B cell (primary cell): ENCODE data around the gene MCF2L. TPM values are rescaled to one million over a fixed set of nuclear protein-coding genes. Genes with fewer than 3 reads are reported as not detected.

Source experiments
- ATAC-seq: fragments of 200-7000 bp; cut with Tn5 transposase; one replicate; pipeline ENCODE4 v1.10.0; 2021; ENCODE audit warnings: low read depth, mild to moderate bottlenecking, moderate number of reproducible peaks, moderate library complexity
- CTCF ChIA-PET: fragments of 350-600 bp; sonication (Branson Sonifier 250); formaldehyde crosslinking; loops from one replicate; lab custom pipeline; 2021; ENCODE audit warnings: antibody characterized with exemption, inconsistent platforms; lab: Charles Lee
- POLR2A ChIA-PET: fragments of 350-600 bp; sonication (Branson Sonifier 250); formaldehyde crosslinking; loops from one replicate; lab custom pipeline; 2021; ENCODE audit warnings: antibody characterized with exemption; lab: Charles Lee
- DNase-seq: peaks from one replicate; pipeline ENCODE4 v3.0.0; 2013
- H2AFZ ChIP-seq: 2 replicates; pipeline ENCODE4 v1.6.1; 2012; ENCODE audit warnings: mild to moderate bottlenecking, low read depth, low read length; ENCODE audit not compliant: insufficient read depth, poor library complexity, severe bottlenecking
- H3K27ac ChIP-seq, 2 donors: 1 replicate in 1 of 2; 2 replicates in 1 of 2; pipeline ENCODE4 v1.5.1; 2012 to 2013; ENCODE audit warnings: low read length in 2 of 2, mild to moderate bottlenecking in 2 of 2, moderate library complexity in 1 of 2
- H3K27me3 ChIP-seq, 4 experiments: fragments of 200-600 bp in 1 of 4; sonication (generic) in 1 of 4; replicated peaks in 1 of 4; 1 replicate in 2 of 4; 2 replicates in 2 of 4; pipeline versions ENCODE4 v1.6.1 to v1.7.0; 2013 to 2016; ENCODE audit warnings: low read length in 3 of 4, mild to moderate bottlenecking in 2 of 4, mixed read lengths in 1 of 4, moderate library complexity in 1 of 4; ENCODE audit not compliant: insufficient read depth in 4 of 4, control insufficient read depth in 3 of 4; ENCODE audit errors: control extremely low read depth in 1 of 4
- H3K36me3 ChIP-seq, 2 experiments: replicated peaks in 1 of 2; 1 replicate in 1 of 2; 2 replicates in 1 of 2; pipeline versions ENCODE4 v1.6.1 to v1.7.1; 2013; ENCODE audit warnings: low read length in 1 of 2; ENCODE audit not compliant: insufficient read depth in 2 of 2, control insufficient read depth in 1 of 2; ENCODE audit errors: control extremely low read depth in 1 of 2, extremely low read depth in 1 of 2
- H3K4me1 ChIP-seq, 2 donors: fragments of 200-600 bp in 1 of 2; sonication (generic) in 1 of 2; 1 replicate in 1 of 2; 2 replicates in 1 of 2; pipeline versions ENCODE4 v1.5.1 to v1.6.1; 2013 to 2017; ENCODE audit warnings: low read length in 2 of 2; ENCODE audit not compliant: control insufficient read depth in 2 of 2, insufficient read depth in 2 of 2
- H3K4me2 ChIP-seq: replicated peaks from 2 replicates; pipeline ENCODE3; 2012; ENCODE audit warnings: mild to moderate bottlenecking, low read depth, low read length; ENCODE audit not compliant: poor library complexity, severe bottlenecking
- H3K4me3 ChIP-seq, 5 experiments: fragments of 200-600 bp in 1 of 5; sonication (generic) in 1 of 5; 1 replicate in 3 of 5; 2 replicates in 2 of 5; pipeline versions ENCODE4 v1.5.1 to v1.7.0; 2011 to 2016; ENCODE audit warnings: low read length in 4 of 5, mild to moderate bottlenecking in 4 of 5, low read depth in 2 of 5, control low read depth in 1 of 5, moderate library complexity in 1 of 5; ENCODE audit not compliant: insufficient read depth in 1 of 5; ENCODE audit errors: control extremely low read depth in 1 of 5, extremely low read depth in 1 of 5
- H3K79me2 ChIP-seq: fragments of 200-600 bp; sonication (generic); one replicate; pipeline ENCODE4 v1.6.0; 2016; ENCODE audit warnings: low read length; ENCODE audit not compliant: control insufficient read depth, insufficient read depth
- H3K9ac ChIP-seq: fragments of 200-600 bp; sonication (generic); 2 replicates; pipeline ENCODE4 v1.6.1; 2017; ENCODE audit warnings: mild to moderate bottlenecking, low read length, moderate library complexity
- H3K9me3 ChIP-seq, 3 donors: one replicate each; pipeline versions ENCODE4 v1.6.1 to v1.7.1; 2013; ENCODE audit warnings: low read length in 2 of 3; ENCODE audit not compliant: control insufficient read depth in 2 of 3, insufficient read depth in 1 of 3; ENCODE audit errors: control extremely low read depth in 1 of 3
- H4K20me1 ChIP-seq: 2 replicates; pipeline ENCODE4 v1.6.0; 2012; ENCODE audit warnings: mild to moderate bottlenecking, low read length; ENCODE audit not compliant: insufficient read depth, control insufficient read depth, poor library complexity, severe bottlenecking
- H3K27ac Mint-ChIP-seq: one replicate; pipeline ENCODE4 v1.8.0; 2021; ENCODE audit warnings: mixed read lengths
- H3K27me3 Mint-ChIP-seq: one replicate; pipeline ENCODE4 v1.8.0; 2021; ENCODE audit warnings: mixed read lengths
- H3K4me1 Mint-ChIP-seq: one replicate; pipeline ENCODE4 v1.8.0; 2021; ENCODE audit warnings: mixed read lengths
- H3K4me3 Mint-ChIP-seq: one replicate; pipeline ENCODE4 v1.8.0; 2021; ENCODE audit warnings: mixed read lengths
- H3K9me3 Mint-ChIP-seq: one replicate; pipeline ENCODE4 v1.8.0; 2022; ENCODE audit warnings: mixed read lengths; ENCODE audit not compliant: insufficient read depth
- EZH2 ChIP-seq: IDR thresholded peaks from 2 replicates; pipeline ENCODE4 v1.6.1; 2012; ENCODE audit warnings: borderline replicate concordance, low read depth, mild to moderate bottlenecking, moderate library complexity, low read length; ENCODE audit not compliant: insufficient read depth, poor library complexity, severe bottlenecking
- WGBS: methylation state at CpG from one replicate; pipeline ENCODE4 v1.1.5; 2013; ENCODE audit warnings: missing lambda C conversion rate; ENCODE audit not compliant: insufficient coverage; 5-methylcytosine and 5-hydroxymethylcytosine counted together
- intact Hi-C: fragments of 100-400 bp; cut with micrococcal nuclease; formaldehyde crosslinking; loops from one replicate; pipeline ENCODE4 v1.10.0; 2022
- polyA plus RNA-seq: library from polyadenylated mRNA; depleted of rRNA; stranded (reverse); fragments of >200 nt; gene quantifications from 2 replicates; pipeline ENCODE4 v1.2.3, GENCODE V29; 2012
- total RNA-seq, 2 donors: library from RNA; stranded (reverse); fragments of 120-200 nt in 1 of 2; gene quantifications; 1 replicate in 1 of 2; 2 replicates in 1 of 2; pipeline versions ENCODE4 v1.2.3 to v1.2.4, GENCODE V29; 2013 to 2022
- TF ChIP-seq, protein P1 (sequence below): fragments of 200-600 bp; IDR thresholded peaks from one replicate; pipeline ENCODE4 v1.8.0; 2022; ENCODE audit warnings: antibody characterized with exemption, mild to moderate bottlenecking

Gene MCF2L
- total and polyA plus RNA-seq, 2 donors (not counting 1 experiment from before 2014, with no cell fraction given) = 3.7 to 8.2 TPM

DNA sequence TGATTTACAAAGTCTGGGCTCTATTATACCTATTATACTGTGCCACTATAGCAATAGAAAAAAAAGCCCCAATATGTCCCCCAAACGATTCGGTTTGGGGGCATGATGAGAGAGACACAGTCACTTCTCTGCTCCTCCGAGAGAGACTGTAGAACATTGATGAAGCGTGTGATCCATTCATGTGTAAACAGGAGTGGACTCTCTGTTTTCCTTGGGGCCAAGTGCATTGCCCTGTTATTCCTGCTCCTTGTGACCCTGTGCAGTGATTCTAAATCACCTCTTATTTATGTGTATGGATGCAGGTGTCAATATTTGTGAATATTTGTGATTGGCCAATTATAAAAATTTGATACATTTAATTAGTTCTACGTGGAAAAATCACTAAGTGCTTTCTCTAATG is 170.6 kb downstream of the MCF2L start:
- no peak overlapping the region for H3K9ac ChIP-seq
- H3K27ac ChIP-seq = no peak overlapping the region
- Mint-ChIP-seq H3K9me3 (no peaks in the 10 kb centered on the region), H3K27me3 (peaks cover 17% of the 10 kb centered on the region), H3K27ac (no peak overlapping the region), H3K4me1 (no peaks in the 10 kb centered on the region), H3K4me3 (no peak overlapping the region)
- ChIA-PET POLR2A (no interaction called here), CTCF (no interaction called here)
- no peaks in the 10 kb centered on the region for H3K9me3 ChIP-seq
- H3K4me3 ChIP-seq = no peak overlapping the region
- 50% methylated on average over 2 of the region's 5 CpGs for WGBS
- DNase-seq = no peak
- no peak for ATAC-seq
- no peaks in the 10 kb centered on the region for H3K36me3 ChIP-seq
- intact Hi-C loops = no loop called here
- H2AFZ ChIP-seq = no peak overlapping the region
- H3K79me2 ChIP-seq = no peaks in the 10 kb centered on the region
- H3K4me1 ChIP-seq = no peaks in the 10 kb centered on the region
- no peak overlapping the region for H3K4me2 ChIP-seq
- H4K20me1 ChIP-seq = no peaks in the 10 kb centered on the region
- TF ChIP-seq EZH2 = no peak
- TF ChIP-seq, protein P1, sequence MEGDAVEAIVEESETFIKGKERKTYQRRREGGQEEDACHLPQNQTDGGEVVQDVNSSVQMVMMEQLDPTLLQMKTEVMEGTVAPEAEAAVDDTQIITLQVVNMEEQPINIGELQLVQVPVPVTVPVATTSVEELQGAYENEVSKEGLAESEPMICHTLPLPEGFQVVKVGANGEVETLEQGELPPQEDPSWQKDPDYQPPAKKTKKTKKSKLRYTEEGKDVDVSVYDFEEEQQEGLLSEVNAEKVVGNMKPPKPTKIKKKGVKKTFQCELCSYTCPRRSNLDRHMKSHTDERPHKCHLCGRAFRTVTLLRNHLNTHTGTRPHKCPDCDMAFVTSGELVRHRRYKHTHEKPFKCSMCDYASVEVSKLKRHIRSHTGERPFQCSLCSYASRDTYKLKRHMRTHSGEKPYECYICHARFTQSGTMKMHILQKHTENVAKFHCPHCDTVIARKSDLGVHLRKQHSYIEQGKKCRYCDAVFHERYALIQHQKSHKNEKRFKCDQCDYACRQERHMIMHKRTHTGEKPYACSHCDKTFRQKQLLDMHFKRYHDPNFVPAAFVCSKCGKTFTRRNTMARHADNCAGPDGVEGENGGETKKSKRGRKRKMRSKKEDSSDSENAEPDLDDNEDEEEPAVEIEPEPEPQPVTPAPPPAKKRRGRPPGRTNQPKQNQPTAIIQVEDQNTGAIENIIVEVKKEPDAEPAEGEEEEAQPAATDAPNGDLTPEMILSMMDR = no peak
- no peaks in the 10 kb centered on the region for H3K27me3 ChIP-seq

DNA sequence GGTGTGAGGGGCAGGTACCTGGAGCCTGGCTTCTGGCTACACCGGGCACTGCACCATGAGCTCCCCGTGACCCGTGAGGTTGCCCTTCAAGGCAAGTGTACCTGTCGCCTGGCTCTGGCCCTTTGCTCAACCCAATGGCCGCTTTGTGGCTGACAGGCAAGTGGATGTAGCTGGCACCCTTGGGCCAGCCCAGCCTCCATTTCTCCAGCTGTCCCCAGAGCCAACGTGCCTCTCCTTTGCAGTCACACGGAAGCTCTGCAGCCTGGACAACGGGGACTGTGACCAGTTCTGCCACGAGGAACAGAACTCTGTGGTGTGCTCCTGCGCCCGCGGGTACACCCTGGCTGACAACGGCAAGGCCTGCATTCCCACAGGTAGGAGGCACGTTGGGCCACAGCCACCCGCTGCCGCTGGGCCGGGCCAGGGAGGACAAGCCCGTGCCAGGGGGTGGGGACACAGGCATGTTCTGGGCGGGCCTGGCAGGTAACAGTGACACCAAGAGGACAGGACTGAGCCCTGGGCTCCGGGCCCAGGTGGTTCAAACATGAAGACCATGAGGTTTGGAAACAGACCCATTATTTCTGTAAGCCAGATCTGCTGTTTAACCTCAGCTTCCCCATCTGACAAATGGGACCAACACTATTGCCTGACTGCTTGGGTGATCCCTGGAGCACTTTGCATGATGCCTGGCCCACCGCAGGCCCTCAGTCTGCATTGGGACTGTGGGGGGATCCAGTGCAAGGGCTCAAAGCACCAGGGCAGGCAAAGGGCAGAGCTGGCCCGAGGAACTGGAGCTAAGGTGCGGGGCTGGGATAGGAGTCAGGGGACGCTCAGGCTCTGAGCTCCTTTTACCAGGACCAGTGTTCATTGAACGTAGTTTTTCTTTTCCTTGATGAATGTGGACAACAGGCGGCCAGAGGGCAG is 171.9 kb downstream of the MCF2L start:
- 93% methylated on average over 26 of the region's 26 CpGs for WGBS
- POLR2A ChIA-PET = no interaction called here
- CTCF ChIA-PET = no interaction called here

More for the DNA sequence above, 171.9 kb downstream of the MCF2L start:
- Mint-ChIP-seq H3K9me3 (no peaks in the 10 kb centered on the region), H3K27me3 (peaks cover 15% of the 10 kb centered on the region), H3K4me3 (no peak overlapping the region), H3K4me1 (no peaks in the 10 kb centered on the region), H3K27ac (no peak overlapping the region)
- TF ChIP-seq, protein P1 = no peak
- no peak for TF ChIP-seq EZH2
- DNase-seq = no peak
- H3K9me3 ChIP-seq = peaks cover 0 to 6% (median 0%) of the 10 kb centered on the region in 3 donors
- H3K9ac ChIP-seq = no peak overlapping the region
- H2AFZ ChIP-seq = no peak overlapping the region
- H4K20me1 ChIP-seq = no peaks in the 10 kb centered on the region
- H3K27me3 ChIP-seq = no peaks in the 10 kb centered on the region
- no peak overlapping the region for H3K4me3 ChIP-seq
- no peak for ATAC-seq
- H3K27ac ChIP-seq = no peak overlapping the region
- no peak overlapping the region for H3K4me2 ChIP-seq
- H3K79me2 ChIP-seq = no peaks in the 10 kb centered on the region
- intact Hi-C loops = no loop called here
- H3K4me1 ChIP-seq = no peaks in the 10 kb centered on the region
- H3K36me3 ChIP-seq = no peaks in the 10 kb centered on the region
